ENCODE data around the gene PGRMC2. TPM values are rescaled to one million over a fixed set of nuclear protein-coding genes. Genes with fewer than 3 reads are reported as not detected.

PGRMC2 gene
- total RNA-seq, 1 experiment from 2014 or later, result 77.6 TPM

DNA sequence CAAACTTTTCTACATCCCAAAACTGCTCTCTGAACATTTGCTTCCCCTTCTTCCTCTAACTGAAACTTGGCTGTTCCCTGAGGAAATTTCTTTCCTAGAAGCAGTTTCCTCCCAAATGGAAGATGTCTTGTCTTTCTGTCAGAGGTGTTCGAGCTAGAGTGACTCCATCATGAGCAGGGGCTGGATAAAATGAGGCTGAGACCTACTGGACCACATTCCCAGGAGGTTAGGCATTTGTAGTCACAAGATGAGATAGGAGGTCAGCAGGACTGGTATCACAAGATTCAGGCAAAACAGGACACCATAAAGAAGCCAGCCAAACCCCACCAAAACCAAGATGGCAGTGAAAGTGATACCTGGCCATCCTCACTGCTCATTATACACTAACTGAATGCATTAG lies 35.8 kb upstream of the PGRMC2 start:
- Mint-ChIP-seq H3K36me3 (ENCODE audit: insufficient read depth in 1 of 3, low read depth in 3 of 3) (no peaks in the 10 kb centered on the region), H3K9me3 (no peaks in the 10 kb centered on the region), H3K4me3 (no peak overlapping the region), H3K27me3 (ENCODE audit: low read depth) (no peaks in the 10 kb centered on the region), H3K4me1 (peaks cover 6 to 9% of the 10 kb centered on the region in 2 experiments), H3K27ac (no peak overlapping the region)
- H3K27ac ChIP-seq (ENCODE audit: insufficient read length, low read depth, low read length), result no peak overlapping the region
- no peaks in the 10 kb centered on the region for H3K79me2 ChIP-seq (ENCODE audit: insufficient read depth, low read length)
- H3K9me3 ChIP-seq (ENCODE audit: control insufficient read depth, low read depth, low read length), result no peaks in the 10 kb centered on the region
- H3K18ac ChIP-seq (ENCODE audit: insufficient read length, low read depth, low read length), result no peak overlapping the region
- no peak overlapping the region for H3K14ac ChIP-seq (ENCODE audit: insufficient read depth, low read length)
- no peak overlapping the region for H4K8ac ChIP-seq (replicated peaks; ENCODE audit: insufficient read length, low read depth, low read length)
- TF ChIP-seq, protein P1, sequence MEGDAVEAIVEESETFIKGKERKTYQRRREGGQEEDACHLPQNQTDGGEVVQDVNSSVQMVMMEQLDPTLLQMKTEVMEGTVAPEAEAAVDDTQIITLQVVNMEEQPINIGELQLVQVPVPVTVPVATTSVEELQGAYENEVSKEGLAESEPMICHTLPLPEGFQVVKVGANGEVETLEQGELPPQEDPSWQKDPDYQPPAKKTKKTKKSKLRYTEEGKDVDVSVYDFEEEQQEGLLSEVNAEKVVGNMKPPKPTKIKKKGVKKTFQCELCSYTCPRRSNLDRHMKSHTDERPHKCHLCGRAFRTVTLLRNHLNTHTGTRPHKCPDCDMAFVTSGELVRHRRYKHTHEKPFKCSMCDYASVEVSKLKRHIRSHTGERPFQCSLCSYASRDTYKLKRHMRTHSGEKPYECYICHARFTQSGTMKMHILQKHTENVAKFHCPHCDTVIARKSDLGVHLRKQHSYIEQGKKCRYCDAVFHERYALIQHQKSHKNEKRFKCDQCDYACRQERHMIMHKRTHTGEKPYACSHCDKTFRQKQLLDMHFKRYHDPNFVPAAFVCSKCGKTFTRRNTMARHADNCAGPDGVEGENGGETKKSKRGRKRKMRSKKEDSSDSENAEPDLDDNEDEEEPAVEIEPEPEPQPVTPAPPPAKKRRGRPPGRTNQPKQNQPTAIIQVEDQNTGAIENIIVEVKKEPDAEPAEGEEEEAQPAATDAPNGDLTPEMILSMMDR (conservative IDR thresholded peaks at IDR 0.05), result no peak
- H3K4me2 ChIP-seq (ENCODE audit: insufficient read depth, insufficient read length, low read length), result no peak overlapping the region
- no peak overlapping the region for H3K23ac ChIP-seq (ENCODE audit: insufficient read length, low read depth, low read length)
- H3K4me1 ChIP-seq (ENCODE audit: insufficient read depth, low read length), result no peaks in the 10 kb centered on the region
- H2BK12ac ChIP-seq (ENCODE audit: insufficient read length, low read depth, low read length), result no peak overlapping the region
- H2BK120ac ChIP-seq (ENCODE audit: low read depth, low read length, poor library complexity, severe bottlenecking), result no peak overlapping the region
- no peak overlapping the region for H2AFZ ChIP-seq (ENCODE audit: low read length)
- H2BK5ac ChIP-seq (ENCODE audit: insufficient read length, low read length), result no peak overlapping the region
- no peak overlapping the region for H2AK5ac ChIP-seq (ENCODE audit: insufficient read length, low read length)
- H2BK20ac ChIP-seq (ENCODE audit: low read depth, low read length, poor library complexity, severe bottlenecking), result no peak overlapping the region
- H4K20me1 ChIP-seq (ENCODE audit: control insufficient read depth, insufficient read depth, insufficient read length), result no peaks in the 10 kb centered on the region
- no peak overlapping the region for H4K5ac ChIP-seq (ENCODE audit: insufficient read length, low read depth, low read length)
- WGBS (ENCODE audit: extremely low coverage, insufficient read length, low lambda C conversion rate), result no CpG with 5 or more reads among the region's 1 CpG
- H3K27me3 ChIP-seq (ENCODE audit: insufficient read depth, low read length), result no peaks in the 10 kb centered on the region
- no peak overlapping the region for H3K9ac ChIP-seq (ENCODE audit: extremely low read depth, insufficient read length, low read length)
- no peaks in the 10 kb centered on the region for H3K79me1 ChIP-seq (ENCODE audit: insufficient read depth, low read depth, low read length, poor library complexity, severe bottlenecking)
- H3T11ph ChIP-seq (ENCODE audit: low read length), result no peak overlapping the region
- no peaks in the 10 kb centered on the region for H3K23me2 ChIP-seq (ENCODE audit: insufficient read length, low read depth, low read length, poor library complexity, severe bottlenecking)
- no peak overlapping the region for H4K91ac ChIP-seq (ENCODE audit: insufficient read length, low read depth, low read length)
- H2BK15ac ChIP-seq (ENCODE audit: low read depth, low read length), result no peak overlapping the region
- no peak overlapping the region for H3K4ac ChIP-seq (ENCODE audit: low read depth, low read length)
- H3K56ac ChIP-seq (ENCODE audit: insufficient read length, low read depth, low read length), result no peak overlapping the region
- no peak for DNase-seq
